HepG2 (cell line): ENCODE results near the gene PLXNA1. TPM values are rescaled to one million over a fixed set of nuclear protein-coding genes. Genes with fewer than 3 reads are reported as not detected.

Experiments used
- ATM ChIP-seq: fragments of 450-650 bp; IDR thresholded peaks from 2 replicates; pipeline ENCODE4 v1.7.1; 2017; ENCODE audit warnings: mild to moderate bottlenecking, borderline replicate concordance
- CBX2 ChIP-seq, 2 experiments: fragments of 200-600 bp in 1 of 2; sonication (generic); formaldehyde crosslinking in 1 of 2; IDR thresholded peaks; 2 replicates each; pipeline versions ENCODE4 v1.7.0 to v1.8.1; 2018 to 2022; ENCODE audit warnings: low read depth in 2 of 2, low read length in 1 of 2, mild to moderate bottlenecking in 1 of 2, missing genetic modification reagents in 1 of 2
- CBX5 ChIP-seq: sonication (generic); formaldehyde crosslinking; IDR thresholded peaks from 2 replicates; pipeline ENCODE4 v1.4.0; 2020; ENCODE audit warnings: missing genetic modification reagents, borderline replicate concordance
- GABPB1 ChIP-seq: IDR thresholded peaks from 2 replicates; pipeline ENCODE4 v1.6.1; 2016; ENCODE audit warnings: mild to moderate bottlenecking, missing genetic modification reagents, moderate library complexity, missing compliant biosample characterization
- KLF15 ChIP-seq: sonication (generic); formaldehyde crosslinking; IDR thresholded peaks from 2 replicates; pipeline ENCODE4 v1.8.1; 2023; ENCODE audit warnings: borderline replicate concordance, mild to moderate bottlenecking, inconsistent platforms, missing genetic modification reagents, mixed read lengths
- PPARG ChIP-seq: conservative IDR thresholded peaks from 2 replicates; pipeline ENCODE4 v1.6.1; 2016; ENCODE audit warnings: missing biosample characterization, missing genetic modification reagents
- PRMT3 ChIP-seq: sonication (generic); formaldehyde crosslinking; IDR thresholded peaks from 2 replicates; pipeline ENCODE4 v1.8.1; 2022; ENCODE audit warnings: low read depth, mild to moderate bottlenecking, moderate library complexity, missing genetic modification reagents, borderline replicate concordance
- RBFOX2 ChIP-seq: fragments of 200-400 bp; formaldehyde crosslinking; IDR thresholded peaks from 2 replicates; pipeline ENCODE4 v1.6.1; 2017; ENCODE audit warnings: low read depth, mild to moderate bottlenecking, low read length
- REST ChIP-seq, 2 experiments: IDR thresholded peaks; 2 replicates each; pipeline ENCODE4 v1.6.1; 2011 to 2012; ENCODE audit warnings: low read length in 2 of 2, borderline replicate concordance in 1 of 2, low read depth in 1 of 2, mild to moderate bottlenecking in 1 of 2, moderate library complexity in 1 of 2
- SATB2 ChIP-seq: sonication (generic); formaldehyde crosslinking; IDR thresholded peaks from 2 replicates; pipeline ENCODE4 v1.5.0; 2020; ENCODE audit warnings: missing genetic modification reagents
- ZBED4 ChIP-seq: sonication (generic); formaldehyde crosslinking; IDR thresholded peaks from 2 replicates; pipeline ENCODE4 v1.4.0; 2020; ENCODE audit warnings: missing genetic modification reagents, borderline replicate concordance
- ZNF430 ChIP-seq: sonication (generic); formaldehyde crosslinking; IDR thresholded peaks from 2 replicates; pipeline ENCODE4 v1.9.0; 2021; ENCODE audit warnings: mild to moderate bottlenecking, missing genetic modification reagents
- polyA plus RNA-seq, 8 experiments: library from polyadenylated mRNA; depleted of rRNA in 3 of 8; stranded (reverse) in 7 of 8; unstranded in 1 of 8; fragments of >200 nt; fragmentation: Illumina TruSeq in 4 of 8; extraction: Trizol in 4 of 8; gene quantifications; 2 replicates each; pipeline versions ENCODE4 v1.2.1 to v1.2.3, GENCODE V29; 2011 to 2016; ENCODE audit warnings: low read depth in 4 of 8, missing spikeins in 1 of 8, mixed read lengths in 1 of 8; ENCODE audit not compliant: insufficient read depth in 1 of 8
- total RNA-seq, 5 experiments: library from RNA; depleted of rRNA; stranded (reverse); fragments of >200 nt; fragmentation: Illumina TruSeq; extraction: Trizol; gene quantifications; 2 replicates each; pipeline ENCODE4 v1.2.3, GENCODE V29; 2016; ENCODE audit warnings: low read depth in 1 of 5
- TF ChIP-seq, protein P1 (sequence below): sonication (generic); formaldehyde crosslinking; IDR thresholded peaks from 2 replicates; pipeline ENCODE4 v1.5.1; 2020; ENCODE audit warnings: mild to moderate bottlenecking, missing genetic modification reagents
- TF ChIP-seq, protein P2 (sequence below): sonication (generic); formaldehyde crosslinking; IDR thresholded peaks from 2 replicates; pipeline ENCODE4 v1.4.0; 2020; ENCODE audit warnings: missing genetic modification reagents

The PLXNA1 gene
- total and polyA plus RNA-seq, 2 of the 13 experiments (the other 11 are each of a cell fraction or from before 2014, with no cell fraction given): 16.6 to 18.2 TPM

GRCh38 chr3:126982471-126983175 is at the start of gene PLXNA1 (continued):
- TF ChIP-seq ZNF430 (peak; percentile 69), CBX5 (CRISPR knock-in tag) (no peak; the same call in 1 of the 2 replicates), REST (IDR thresholded peaks at IDR 0.05; ENCODE audit: borderline replicate concordance in 1 of 2, low read depth in 1 of 2, low read length in 2 of 2) (no peak), CBX2 (IDR thresholded peaks at IDR 0.05; ENCODE audit: low read depth, low read length) (no peak), CBX2 (CRISPR knock-in tag; IDR thresholded peaks at IDR 0.05; ENCODE audit: low read depth) (no peak), PRMT3 (CRISPR knock-in tag) (no peak), ZBED4 (no peak), GABPB1 (peak; percentile 78), ATM (no peak), RBFOX2 (peak; percentile 61), PPARG (CRISPR knock-in tag) (no peak), SATB2 (CRISPR knock-in tag) (no peak), KLF15 (no peak)
- TF ChIP-seq, protein P1, sequence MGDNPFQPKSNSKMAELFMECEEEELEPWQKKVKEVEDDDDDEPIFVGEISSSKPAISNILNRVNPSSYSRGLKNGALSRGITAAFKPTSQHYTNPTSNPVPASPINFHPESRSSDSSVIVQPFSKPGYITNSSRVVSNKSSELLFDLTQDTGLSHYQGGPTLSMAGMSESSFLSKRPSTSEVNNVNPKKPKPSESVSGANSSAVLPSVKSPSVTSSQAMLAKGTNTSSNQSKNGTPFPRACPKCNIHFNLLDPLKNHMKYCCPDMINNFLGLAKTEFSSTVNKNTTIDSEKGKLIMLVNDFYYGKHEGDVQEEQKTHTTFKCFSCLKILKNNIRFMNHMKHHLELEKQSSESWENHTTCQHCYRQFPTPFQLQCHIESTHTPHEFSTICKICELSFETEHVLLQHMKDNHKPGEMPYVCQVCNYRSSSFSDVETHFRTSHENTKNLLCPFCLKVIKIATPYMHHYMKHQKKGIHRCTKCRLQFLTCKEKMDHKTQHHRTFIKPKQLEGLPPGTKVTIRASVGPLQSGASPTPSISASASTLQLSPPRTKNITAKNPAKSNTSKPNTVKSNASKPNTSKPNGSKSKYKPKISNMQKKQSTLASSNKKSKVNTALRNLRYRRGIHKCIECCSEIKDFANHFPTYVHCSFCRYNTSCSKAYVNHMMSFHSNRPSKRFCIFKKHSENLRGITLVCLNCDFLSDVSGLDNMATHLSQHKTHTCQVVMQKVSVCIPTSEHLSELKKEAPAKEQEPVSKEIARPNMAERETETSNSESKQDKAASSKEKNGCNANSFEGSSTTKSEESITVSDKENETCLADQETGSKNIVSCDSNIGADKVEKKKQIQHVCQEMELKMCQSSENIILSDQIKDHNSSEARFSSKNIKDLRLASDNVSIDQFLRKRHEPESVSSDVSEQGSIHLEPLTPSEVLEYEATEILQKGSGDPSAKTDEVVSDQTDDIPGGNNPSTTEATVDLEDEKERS: peak; percentile 84
- TF ChIP-seq, protein P2, sequence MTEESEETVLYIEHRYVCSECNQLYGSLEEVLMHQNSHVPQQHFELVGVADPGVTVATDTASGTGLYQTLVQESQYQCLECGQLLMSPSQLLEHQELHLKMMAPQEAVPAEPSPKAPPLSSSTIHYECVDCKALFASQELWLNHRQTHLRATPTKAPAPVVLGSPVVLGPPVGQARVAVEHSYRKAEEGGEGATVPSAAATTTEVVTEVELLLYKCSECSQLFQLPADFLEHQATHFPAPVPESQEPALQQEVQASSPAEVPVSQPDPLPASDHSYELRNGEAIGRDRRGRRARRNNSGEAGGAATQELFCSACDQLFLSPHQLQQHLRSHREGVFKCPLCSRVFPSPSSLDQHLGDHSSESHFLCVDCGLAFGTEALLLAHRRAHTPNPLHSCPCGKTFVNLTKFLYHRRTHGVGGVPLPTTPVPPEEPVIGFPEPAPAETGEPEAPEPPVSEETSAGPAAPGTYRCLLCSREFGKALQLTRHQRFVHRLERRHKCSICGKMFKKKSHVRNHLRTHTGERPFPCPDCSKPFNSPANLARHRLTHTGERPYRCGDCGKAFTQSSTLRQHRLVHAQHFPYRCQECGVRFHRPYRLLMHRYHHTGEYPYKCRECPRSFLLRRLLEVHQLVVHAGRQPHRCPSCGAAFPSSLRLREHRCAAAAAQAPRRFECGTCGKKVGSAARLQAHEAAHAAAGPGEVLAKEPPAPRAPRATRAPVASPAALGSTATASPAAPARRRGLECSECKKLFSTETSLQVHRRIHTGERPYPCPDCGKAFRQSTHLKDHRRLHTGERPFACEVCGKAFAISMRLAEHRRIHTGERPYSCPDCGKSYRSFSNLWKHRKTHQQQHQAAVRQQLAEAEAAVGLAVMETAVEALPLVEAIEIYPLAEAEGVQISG: peak; percentile 84
